GM12874 (cell line): ENCODE results near the gene JPH3.
A peak's percentile ranks its signal among the peaks of the same experiment; 100 is the strongest.

Experiments used
- CTCF ChIP-seq: IDR thresholded peaks from 2 replicates; pipeline ENCODE4 v1.5.1; 2011; ENCODE audit warnings: low read depth, mild to moderate bottlenecking, control low read depth, low read length, moderate library complexity; ENCODE audit not compliant: insufficient read depth

Gene JPH3

DNA sequence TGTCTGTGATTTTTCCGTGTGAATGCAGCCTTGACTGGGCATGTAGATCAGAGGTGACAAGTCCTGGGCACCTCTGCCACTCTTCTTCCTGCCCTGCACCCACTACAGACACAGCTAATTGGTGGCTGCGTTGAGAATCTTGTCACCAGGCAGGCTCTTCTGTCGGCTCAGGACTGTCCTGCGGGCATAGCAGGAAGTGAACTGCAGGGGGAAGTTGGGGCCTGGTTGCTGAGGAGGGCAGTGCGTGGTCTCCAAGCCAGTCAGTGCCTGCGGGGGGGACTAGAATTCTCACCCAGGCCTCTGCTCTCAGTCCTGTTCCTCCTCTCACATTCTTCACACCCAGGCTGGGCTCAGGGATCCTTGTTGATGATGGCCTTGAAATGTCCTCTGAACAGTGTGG lies 50.5 kb downstream of the JPH3 start:
- no peak for TF ChIP-seq CTCF

- TF ChIP-seq CTCF, result peak; percentile 55; the same call in 1 of the 2 replicates
Measured at GRCh38 chr16:87653234-87653633, 50.9 kb downstream of the JPH3 start.

- no peak for TF ChIP-seq CTCF
Measured at GRCh38 chr16:87654826-87655225, 52.5 kb downstream of the JPH3 start.

- TF ChIP-seq CTCF, result no peak
Measured at GRCh38 chr16:87656328-87656727, 54.0 kb downstream of the JPH3 start.

DNA sequence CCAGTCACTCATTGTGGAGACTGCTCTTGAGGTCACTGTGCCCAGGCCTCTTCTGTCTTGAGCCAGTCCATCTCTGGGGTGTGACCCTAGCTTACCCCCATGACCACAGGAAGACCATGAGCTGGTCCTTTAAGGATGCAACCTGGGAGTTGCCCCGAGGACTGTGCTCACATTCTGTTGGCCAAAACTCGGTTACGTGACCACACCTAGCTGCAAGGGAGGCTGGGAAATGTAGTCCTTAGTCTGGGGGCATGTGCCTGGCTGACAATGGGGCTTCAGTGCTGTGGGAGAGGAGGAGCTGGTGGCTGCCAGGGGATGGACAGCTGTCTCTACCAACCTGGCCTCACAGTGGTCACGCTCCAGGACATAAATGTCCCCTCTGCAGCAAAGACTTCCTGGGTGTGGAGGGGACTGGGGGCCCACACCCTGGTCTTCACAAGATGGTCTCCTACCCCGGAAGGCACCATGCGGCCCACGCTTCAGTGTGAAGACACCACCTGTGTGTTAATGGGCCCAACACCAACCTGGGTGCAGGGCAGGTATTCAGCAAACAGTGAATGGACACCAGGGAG lies 55.4 kb downstream of the JPH3 start:
- no peak for TF ChIP-seq CTCF

DNA sequence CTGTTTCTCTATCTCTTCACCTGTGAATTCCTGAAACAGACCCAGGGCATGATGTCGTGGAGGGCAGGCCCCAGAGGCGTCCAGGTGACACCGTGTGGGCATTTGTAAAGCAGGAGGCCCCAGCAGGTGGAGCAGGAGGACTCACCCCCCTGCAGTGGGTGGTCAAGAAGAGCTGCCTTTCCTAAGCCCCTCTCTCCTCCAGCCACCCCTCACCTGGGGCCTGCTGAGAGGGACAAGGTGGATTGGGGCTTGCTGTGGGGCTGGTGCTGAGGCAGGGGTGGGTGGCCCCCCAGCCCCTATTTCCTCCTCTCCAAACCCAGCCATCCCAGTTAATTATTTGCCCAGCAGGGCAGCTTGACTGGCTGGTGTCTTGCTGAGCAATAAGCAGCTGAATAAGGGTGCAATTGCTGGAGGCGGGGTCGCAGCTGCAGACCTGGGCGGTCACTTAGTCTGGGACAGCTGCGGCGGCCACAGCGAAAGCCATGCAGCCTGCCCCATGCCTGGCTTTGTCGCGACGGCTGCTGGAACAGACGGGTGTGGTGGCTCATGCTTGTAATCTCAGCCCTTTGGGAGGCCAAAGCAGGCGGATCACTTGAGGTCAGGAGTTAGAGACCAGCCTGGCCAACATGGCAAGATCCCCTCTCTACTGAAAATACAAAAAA lies 56.4 kb downstream of the JPH3 start:
- TF ChIP-seq CTCF, result no peak

- TF ChIP-seq CTCF, result no peak
Measured at GRCh38 chr16:87661561-87661960, 59.3 kb downstream of the JPH3 start.
